Panc1 (cell line): Measurements from ENCODE around the gene TRIB2. TPM values are rescaled to one million over a fixed set of nuclear protein-coding genes. Genes with fewer than 3 reads are reported as not detected.
A peak's percentile ranks its signal among the peaks of the same experiment; 100 is the strongest.

Experiments used
- ATAC-seq: fragments of 200-7000 bp; cut with Tn5 transposase; 2 replicates; pipeline ENCODE4 v1.9.1; 2020; ENCODE audit warnings: mild to moderate bottlenecking, moderate library complexity
- BruUV-seq: library from RNA; stranded (reverse); fragments of 400-500 nt; replicated peaks from 2 replicates; lab custom pipeline; 2021; lab: Mats Ljungman, UMichigan
- CTCF ChIA-PET: fragments of 300-600 bp; sonication (Branson Sonifier 250); formaldehyde crosslinking; loops from one replicate; lab custom pipeline; 2022; ENCODE audit warnings: antibody characterized with exemption; lab: Charles Lee
- POLR2A ChIA-PET: fragments of 300-600 bp; sonication (Branson Sonifier 250); formaldehyde crosslinking; loops from one replicate; lab custom pipeline; 2022; ENCODE audit warnings: antibody characterized with exemption; lab: Charles Lee
- DNase-seq: peaks from one replicate; pipeline ENCODE4 v3.0.0-alpha.2; 2010; ENCODE audit warnings: low read depth, low spot score
- H3K27ac ChIP-seq: 2 replicates; pipeline ENCODE4 v1.5.1; 2011; ENCODE audit warnings: mild to moderate bottlenecking, low read length, inconsistent platforms
- H3K27me3 ChIP-seq: fragments of 200-500 bp; sonication (Bioruptor generic); 2 replicates; pipeline ENCODE4 v1.6.0; 2014; ENCODE audit warnings: low read length, inconsistent platforms; ENCODE audit not compliant: control insufficient read depth, insufficient read depth
- H3K36me3 ChIP-seq: fragments of 200-500 bp; sonication (Bioruptor generic); 2 replicates; pipeline ENCODE4 v1.5.1; 2014; ENCODE audit warnings: inconsistent platforms, mild to moderate bottlenecking, low read length, moderate library complexity; ENCODE audit not compliant: control insufficient read depth, insufficient read depth
- H3K4me1 ChIP-seq: 2 replicates; pipeline ENCODE4 v1.5.1; 2011; ENCODE audit warnings: inconsistent platforms, mild to moderate bottlenecking, low read length, moderate library complexity; ENCODE audit not compliant: control insufficient read depth, insufficient read depth
- H3K4me3 ChIP-seq, 2 experiments: 2 replicates each; pipeline ENCODE4 v1.5.1; 2011 to 2012; ENCODE audit warnings: low read depth in 2 of 2, low read length in 2 of 2, mild to moderate bottlenecking in 2 of 2, inconsistent platforms in 1 of 2, moderate library complexity in 1 of 2
- H3K9me3 ChIP-seq: fragments of 200-500 bp; sonication (Bioruptor generic); 2 replicates; pipeline ENCODE4 v1.5.1; 2014; ENCODE audit warnings: low read depth, mild to moderate bottlenecking, inconsistent platforms, low read length, moderate library complexity; ENCODE audit not compliant: control insufficient read depth, insufficient read depth
- POLR2AphosphoS5 ChIP-seq: IDR thresholded peaks from 2 replicates; pipeline ENCODE4 v1.6.1; 2012; ENCODE audit warnings: mild to moderate bottlenecking, low read depth, low read length, moderate library complexity
- SIN3A ChIP-seq: IDR thresholded peaks from 2 replicates; pipeline ENCODE4 v1.6.1; 2012; ENCODE audit warnings: low read depth, mild to moderate bottlenecking, low read length, moderate library complexity, borderline replicate concordance; ENCODE audit not compliant: insufficient read depth
- TCF7L2 ChIP-seq: IDR thresholded peaks from 2 replicates; pipeline ENCODE4 v1.6.1; 2011; ENCODE audit warnings: mild to moderate bottlenecking, low read depth, low read length, inconsistent platforms
- in situ Hi-C: cut with HindIII; loops from 2 replicates; pipeline ENCODE4 v1.10.0; 2016; ENCODE audit warnings: low sequenced_read_pairs, low pct_unique_long_range_greater_than_20kb
- intact Hi-C: fragments of 100-400 bp; cut with micrococcal nuclease; formaldehyde crosslinking; loops from one replicate; pipeline ENCODE4 v1.10.0; 2022; ENCODE audit not compliant: unreplicated experiment
- total RNA-seq: library from RNA; stranded (reverse); gene quantifications from one replicate; pipeline ENCODE4 v1.2.1, GENCODE V29; 2021; ENCODE audit not compliant: unreplicated experiment
- TF ChIP-seq, protein P1 (sequence below): fragments of 450-650 bp; IDR thresholded peaks from 2 replicates; pipeline ENCODE4 v1.5.1; 2017; ENCODE audit warnings: mild to moderate bottlenecking
- TF ChIP-seq, protein P2 (sequence below), 2 experiments: IDR thresholded peaks; 2 replicates each; pipeline ENCODE4 v1.6.1; 2011 to 2012; ENCODE audit warnings: low read depth in 2 of 2, control low read depth in 1 of 2, low read length in 1 of 2, mild to moderate bottlenecking in 1 of 2, moderate library complexity in 1 of 2; ENCODE audit not compliant: insufficient read depth in 1 of 2

TRIB2 gene
- total RNA-seq, 1 experiment from 2014 or later = 43.2 TPM

DNA sequence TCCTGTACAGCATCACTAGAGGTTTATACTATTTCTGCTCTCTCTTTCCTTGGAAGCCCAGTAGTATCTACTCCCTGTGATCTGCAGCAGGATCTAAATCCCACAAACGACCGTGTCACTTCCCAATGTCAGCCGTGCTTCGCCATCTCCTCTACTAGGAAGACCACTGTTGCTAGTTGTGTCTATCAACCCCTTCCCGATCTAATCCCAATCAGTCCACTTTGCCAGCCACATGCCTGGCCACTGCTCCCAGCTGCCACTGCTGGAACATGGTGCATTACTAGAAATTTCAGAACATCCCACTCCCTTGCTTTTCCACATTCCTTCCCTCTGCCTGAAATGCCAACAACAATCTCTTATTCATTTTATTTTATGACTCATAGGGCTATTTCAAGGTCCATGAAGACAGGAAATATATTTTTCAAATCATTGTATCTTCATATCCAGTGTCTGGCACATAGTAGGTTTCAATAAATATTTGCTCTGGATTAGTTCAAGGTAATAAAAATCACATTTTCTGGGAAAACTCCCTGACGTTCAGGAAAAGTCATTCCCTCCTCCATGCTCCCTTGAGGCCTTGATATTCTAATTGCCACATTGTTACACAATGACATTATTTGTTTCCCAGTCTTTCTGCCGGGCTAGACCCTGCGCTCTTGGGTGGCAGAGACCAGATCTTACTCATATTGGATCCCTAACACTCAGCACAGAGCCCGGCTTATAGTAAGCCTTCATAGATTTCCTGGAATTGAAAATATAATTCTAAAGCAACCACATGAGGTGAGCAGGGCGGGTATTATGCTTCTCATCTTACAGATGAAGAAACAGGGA lies 2.1 kb upstream of the TRIB2 start:
- no peak for ATAC-seq
- Histone ChIP-seq H3K9me3 (no peaks in the 10 kb centered on the region), H3K27ac (peak overlapping the region; percentile 96), H3K27me3 (no peaks in the 10 kb centered on the region), H3K4me3 (no peak overlapping the region), H3K36me3 (no peaks in the 10 kb centered on the region; the same call in 1 of the 2 replicates), H3K4me1 (peaks cover 23% of the 10 kb centered on the region)
- POLR2A ChIA-PET = interaction anchor here (0.8 kb wide), 1 partner anchor 295 kb away, joined by 3 read pairs; no protein-coding TSS in a partner anchor
- in situ Hi-C loops = no loop called here
- CTCF ChIA-PET = interaction anchor here (1.0 to 3.0 kb wide), 4 partner anchors 9 to 885 kb away, joined by 3 to 14 read pairs (median 8); no protein-coding TSS in a partner anchor
- intact Hi-C loops = loop anchor here (5.0 to 10.0 kb wide), 4 partner anchors 180 to 540 kb away; no protein-coding TSS in a partner anchor
- DNase-seq = no peak
- TF ChIP-seq POLR2AphosphoS5 (no peak), SIN3A (no peak), TCF7L2 (no peak)
- TF ChIP-seq, protein P1, sequence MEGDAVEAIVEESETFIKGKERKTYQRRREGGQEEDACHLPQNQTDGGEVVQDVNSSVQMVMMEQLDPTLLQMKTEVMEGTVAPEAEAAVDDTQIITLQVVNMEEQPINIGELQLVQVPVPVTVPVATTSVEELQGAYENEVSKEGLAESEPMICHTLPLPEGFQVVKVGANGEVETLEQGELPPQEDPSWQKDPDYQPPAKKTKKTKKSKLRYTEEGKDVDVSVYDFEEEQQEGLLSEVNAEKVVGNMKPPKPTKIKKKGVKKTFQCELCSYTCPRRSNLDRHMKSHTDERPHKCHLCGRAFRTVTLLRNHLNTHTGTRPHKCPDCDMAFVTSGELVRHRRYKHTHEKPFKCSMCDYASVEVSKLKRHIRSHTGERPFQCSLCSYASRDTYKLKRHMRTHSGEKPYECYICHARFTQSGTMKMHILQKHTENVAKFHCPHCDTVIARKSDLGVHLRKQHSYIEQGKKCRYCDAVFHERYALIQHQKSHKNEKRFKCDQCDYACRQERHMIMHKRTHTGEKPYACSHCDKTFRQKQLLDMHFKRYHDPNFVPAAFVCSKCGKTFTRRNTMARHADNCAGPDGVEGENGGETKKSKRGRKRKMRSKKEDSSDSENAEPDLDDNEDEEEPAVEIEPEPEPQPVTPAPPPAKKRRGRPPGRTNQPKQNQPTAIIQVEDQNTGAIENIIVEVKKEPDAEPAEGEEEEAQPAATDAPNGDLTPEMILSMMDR = no peak
- TF ChIP-seq, protein P2, sequence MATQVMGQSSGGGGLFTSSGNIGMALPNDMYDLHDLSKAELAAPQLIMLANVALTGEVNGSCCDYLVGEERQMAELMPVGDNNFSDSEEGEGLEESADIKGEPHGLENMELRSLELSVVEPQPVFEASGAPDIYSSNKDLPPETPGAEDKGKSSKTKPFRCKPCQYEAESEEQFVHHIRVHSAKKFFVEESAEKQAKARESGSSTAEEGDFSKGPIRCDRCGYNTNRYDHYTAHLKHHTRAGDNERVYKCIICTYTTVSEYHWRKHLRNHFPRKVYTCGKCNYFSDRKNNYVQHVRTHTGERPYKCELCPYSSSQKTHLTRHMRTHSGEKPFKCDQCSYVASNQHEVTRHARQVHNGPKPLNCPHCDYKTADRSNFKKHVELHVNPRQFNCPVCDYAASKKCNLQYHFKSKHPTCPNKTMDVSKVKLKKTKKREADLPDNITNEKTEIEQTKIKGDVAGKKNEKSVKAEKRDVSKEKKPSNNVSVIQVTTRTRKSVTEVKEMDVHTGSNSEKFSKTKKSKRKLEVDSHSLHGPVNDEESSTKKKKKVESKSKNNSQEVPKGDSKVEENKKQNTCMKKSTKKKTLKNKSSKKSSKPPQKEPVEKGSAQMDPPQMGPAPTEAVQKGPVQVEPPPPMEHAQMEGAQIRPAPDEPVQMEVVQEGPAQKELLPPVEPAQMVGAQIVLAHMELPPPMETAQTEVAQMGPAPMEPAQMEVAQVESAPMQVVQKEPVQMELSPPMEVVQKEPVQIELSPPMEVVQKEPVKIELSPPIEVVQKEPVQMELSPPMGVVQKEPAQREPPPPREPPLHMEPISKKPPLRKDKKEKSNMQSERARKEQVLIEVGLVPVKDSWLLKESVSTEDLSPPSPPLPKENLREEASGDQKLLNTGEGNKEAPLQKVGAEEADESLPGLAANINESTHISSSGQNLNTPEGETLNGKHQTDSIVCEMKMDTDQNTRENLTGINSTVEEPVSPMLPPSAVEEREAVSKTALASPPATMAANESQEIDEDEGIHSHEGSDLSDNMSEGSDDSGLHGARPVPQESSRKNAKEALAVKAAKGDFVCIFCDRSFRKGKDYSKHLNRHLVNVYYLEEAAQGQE (IDR thresholded peaks at IDR 0.05; ENCODE audit: insufficient read depth in 1 of 2, low read depth in 2 of 2, low read length in 1 of 2) = no peak
- BruUV-seq = no TSS peak

DNA sequence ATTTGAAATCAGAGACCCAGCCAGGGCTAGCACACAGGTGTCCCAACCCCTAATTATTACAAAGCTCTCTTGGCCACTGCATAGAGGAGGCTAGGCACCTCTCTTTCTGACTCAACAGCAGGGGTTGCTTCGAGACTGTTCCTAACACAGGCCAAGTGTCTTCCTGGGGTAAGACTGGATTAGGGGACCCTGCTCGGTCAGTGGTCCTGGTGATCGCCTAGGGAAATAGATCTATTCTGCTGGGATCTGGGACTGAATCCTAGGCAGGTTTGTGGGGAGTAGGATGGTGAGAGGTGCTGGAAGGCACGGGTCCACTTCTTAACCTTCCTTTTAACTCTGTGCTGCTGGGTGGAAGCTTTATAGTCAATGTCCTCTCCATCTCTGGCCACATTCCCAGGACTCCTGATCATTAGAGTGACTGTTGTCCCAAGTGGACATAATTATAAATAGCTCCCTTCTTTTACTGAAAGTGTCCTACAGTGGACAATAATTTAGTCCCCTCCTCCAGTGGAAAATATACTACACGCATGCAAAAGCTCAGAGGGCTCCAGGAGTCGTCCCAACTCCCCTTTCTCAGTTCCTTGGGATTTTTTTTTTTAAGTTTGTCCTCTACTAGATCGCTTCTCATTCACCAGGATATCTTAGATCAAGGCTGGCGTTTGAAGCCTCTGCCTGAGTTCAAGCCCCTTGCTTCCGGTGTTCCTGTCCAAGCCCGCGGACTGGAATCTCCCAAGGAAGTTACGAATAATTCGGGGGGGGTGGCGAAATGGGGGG lies 1.3 kb upstream of the TRIB2 start:
- H3K27me3 ChIP-seq = no peaks in the 10 kb centered on the region
- no peak for TF ChIP-seq SIN3A
- TF ChIP-seq, protein P1 = no peak
- TF ChIP-seq, protein P2 (IDR thresholded peaks at IDR 0.05; ENCODE audit: insufficient read depth in 1 of 2, low read depth in 2 of 2, low read length in 1 of 2) = no peak
- no peak for TF ChIP-seq TCF7L2
- no peak for TF ChIP-seq POLR2AphosphoS5
- BruUV-seq = TSS peak; percentile 77
- intact Hi-C loops (loop anchor here (1.0 to 10.0 kb wide), 6 partner anchors 181 to 885 kb away; no protein-coding TSS in a partner anchor), in situ Hi-C loops (no loop called here)
- POLR2A ChIA-PET = interaction anchor here (0.8 kb wide), 1 partner anchor 294 kb away, joined by 3 read pairs; no protein-coding TSS in a partner anchor
- DNase-seq (no peak), ATAC-seq (no peak)
- peak overlapping the region; percentile 96 for H3K27ac ChIP-seq
- peak overlapping the region; percentile 70 for H3K4me3 ChIP-seq
- CTCF ChIA-PET = interaction anchor here (0.7 to 3.0 kb wide), 7 partner anchors 10 to 885 kb away, joined by 3 to 14 read pairs (median 7); no protein-coding TSS in a partner anchor
- no peaks in the 10 kb centered on the region for H3K9me3 ChIP-seq
- H3K4me1 ChIP-seq = peaks cover 30% of the 10 kb centered on the region
- no peaks in the 10 kb centered on the region; the same call in 1 of the 2 replicates for H3K36me3 ChIP-seq
